Smooth muscle cell (in vitro differentiated cells): ENCODE data around the gene SYNPO. TPM values are rescaled to one million over a fixed set of nuclear protein-coding genes. Genes with fewer than 3 reads are reported as not detected.

Experiments
- DNase-seq: peaks from one replicate; lab custom pipeline; 2025; ENCODE audit not compliant: unreplicated experiment; lab: John Stamatoyannopoulos, UW
- H2AFZ ChIP-seq: fragments of 200-600 bp; sonication (generic); 2 replicates; pipeline ENCODE4 v1.6.0; 2016; ENCODE audit warnings: antibody characterized with exemption, low read depth, mild to moderate bottlenecking
- H3F3A ChIP-seq: fragments of 200-600 bp; sonication (generic); 2 replicates; pipeline ENCODE4 v1.6.0; 2017; ENCODE audit warnings: antibody characterized with exemption, low read depth
- H3K27ac ChIP-seq: fragments of 200-600 bp; sonication (generic); 2 replicates; pipeline ENCODE4 v1.5.1; 2016; ENCODE audit warnings: low read depth, mild to moderate bottlenecking
- H3K27me3 ChIP-seq: fragments of 200-600 bp; sonication (generic); 2 replicates; pipeline ENCODE4 v1.6.1; 2016; ENCODE audit warnings: low read depth, mild to moderate bottlenecking
- H3K36me3 ChIP-seq: fragments of 200-600 bp; sonication (generic); 2 replicates; pipeline ENCODE4 v1.5.1; 2016; ENCODE audit warnings: low read depth
- H3K4me1 ChIP-seq: fragments of 200-600 bp; sonication (generic); 2 replicates; pipeline ENCODE4 v1.5.1; 2016; ENCODE audit warnings: low read depth
- H3K4me2 ChIP-seq: fragments of 200-600 bp; sonication (generic); 2 replicates; pipeline ENCODE4 v1.6.0; 2016; ENCODE audit warnings: mild to moderate bottlenecking
- H3K4me3 ChIP-seq: fragments of 200-600 bp; sonication (generic); 2 replicates; pipeline ENCODE4 v1.5.1; 2016; ENCODE audit warnings: mild to moderate bottlenecking
- H3K79me2 ChIP-seq: fragments of 200-600 bp; sonication (generic); 2 replicates; pipeline ENCODE4 v1.6.0; 2016; ENCODE audit warnings: low read depth, mild to moderate bottlenecking
- H3K9ac ChIP-seq: fragments of 200-600 bp; sonication (generic); 2 replicates; pipeline ENCODE4 v1.6.0; 2016; ENCODE audit warnings: low read depth
- H3K9me3 ChIP-seq: fragments of 200-600 bp; sonication (generic); replicated peaks from 2 replicates; pipeline ENCODE4 v1.5.1; 2016; ENCODE audit warnings: low read depth
- H4K20me1 ChIP-seq: fragments of 200-600 bp; sonication (generic); 2 replicates; pipeline ENCODE4 v1.6.0; 2016; ENCODE audit warnings: low read depth
- CTCF ChIP-seq: fragments of 200-600 bp; sonication (generic); IDR thresholded peaks from 2 replicates; pipeline ENCODE4 v1.5.1; 2017; ENCODE audit warnings: borderline replicate concordance, mild to moderate bottlenecking, antibody characterized with exemption; ENCODE audit not compliant: insufficient read depth, poor library complexity, severe bottlenecking
- WGBS: methylation state at CpG from one replicate; pipeline ENCODE4 v1.1.7; 2016; ENCODE audit warnings: low lambda C conversion rate; 5-methylcytosine and 5-hydroxymethylcytosine counted together
- polyA plus RNA-seq: library from polyadenylated mRNA; unstranded; fragments of >200 nt; fragmentation: Nextera tagmentation; extraction: Ambion mirVana; gene quantifications from 2 replicates; pipeline ENCODE4 v1.2.1, GENCODE V29; 2016
- total RNA-seq: library from RNA; depleted of rRNA; stranded (reverse); fragments of >200 nt; gene quantifications from 2 replicates; pipeline ENCODE4 v1.2.3, GENCODE V29; 2014

Gene SYNPO
- total and polyA plus RNA-seq, 2 experiments from 2014 or later = 34.2 to 46.4 TPM

GRCh38 chr5:150639377-150639692 lies 1.1 kb upstream of the SYNPO start:
- H3K4me1 ChIP-seq = peaks cover 57% of the 10 kb centered on the region
- H3K4me2 ChIP-seq = peak overlapping the region; percentile 76
- H3K9me3 ChIP-seq = no peaks in the 10 kb centered on the region
- no peak for DNase-seq
- peaks cover 33% of the 10 kb centered on the region for H3K79me2 ChIP-seq
- no peaks in the 10 kb centered on the region for H3K27me3 ChIP-seq
- no peak for TF ChIP-seq CTCF
- peaks cover 25% of the 10 kb centered on the region for H4K20me1 ChIP-seq
- no peak overlapping the region for H3K9ac ChIP-seq
- WGBS = 32% methylated on average over 3 of the region's 3 CpGs
- H3F3A ChIP-seq = peaks cover 62% of the 10 kb centered on the region
- peak overlapping the region; percentile 96 for H3K27ac ChIP-seq
- H2AFZ ChIP-seq = no peak overlapping the region
- no peaks in the 10 kb centered on the region for H3K36me3 ChIP-seq
- H3K4me3 ChIP-seq = no peak overlapping the region

DNA sequence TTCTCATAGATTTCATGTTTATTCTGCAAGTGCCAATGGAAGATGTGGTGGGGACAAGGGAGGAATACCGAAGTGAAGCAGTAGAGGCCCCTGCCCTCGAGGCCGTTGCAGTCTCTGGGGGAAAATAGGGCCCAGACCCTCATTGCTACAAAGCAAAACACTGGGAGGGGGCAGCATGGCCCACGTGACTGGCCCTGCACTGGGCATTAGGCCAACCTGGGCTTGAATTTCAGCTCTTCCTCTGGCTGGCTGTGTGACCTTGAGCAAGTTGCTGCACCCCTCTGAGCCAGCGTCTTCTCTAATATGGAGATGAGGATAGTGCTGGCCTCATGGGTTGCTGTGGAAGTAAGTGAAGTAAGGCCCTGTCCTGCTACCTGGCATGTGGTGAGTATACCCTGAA lies 709 bp upstream of the SYNPO start:
- no peak for DNase-seq
- Histone ChIP-seq H3K4me2 (peak overlapping the region; percentile 76), H3K79me2 (peaks cover 36% of the 10 kb centered on the region), H4K20me1 (peaks cover 26% of the 10 kb centered on the region), H3K27ac (peak overlapping the region; percentile 96), H3K4me3 (no peak overlapping the region), H3K36me3 (no peaks in the 10 kb centered on the region), H3F3A (peaks cover 63% of the 10 kb centered on the region), H3K4me1 (peaks cover 61% of the 10 kb centered on the region), H3K9me3 (no peaks in the 10 kb centered on the region), H3K9ac (no peak overlapping the region), H3K27me3 (no peaks in the 10 kb centered on the region), H2AFZ (no peak overlapping the region)
- WGBS = 61% methylated on average over 5 of the region's 5 CpGs
- no peak for TF ChIP-seq CTCF

DNA sequence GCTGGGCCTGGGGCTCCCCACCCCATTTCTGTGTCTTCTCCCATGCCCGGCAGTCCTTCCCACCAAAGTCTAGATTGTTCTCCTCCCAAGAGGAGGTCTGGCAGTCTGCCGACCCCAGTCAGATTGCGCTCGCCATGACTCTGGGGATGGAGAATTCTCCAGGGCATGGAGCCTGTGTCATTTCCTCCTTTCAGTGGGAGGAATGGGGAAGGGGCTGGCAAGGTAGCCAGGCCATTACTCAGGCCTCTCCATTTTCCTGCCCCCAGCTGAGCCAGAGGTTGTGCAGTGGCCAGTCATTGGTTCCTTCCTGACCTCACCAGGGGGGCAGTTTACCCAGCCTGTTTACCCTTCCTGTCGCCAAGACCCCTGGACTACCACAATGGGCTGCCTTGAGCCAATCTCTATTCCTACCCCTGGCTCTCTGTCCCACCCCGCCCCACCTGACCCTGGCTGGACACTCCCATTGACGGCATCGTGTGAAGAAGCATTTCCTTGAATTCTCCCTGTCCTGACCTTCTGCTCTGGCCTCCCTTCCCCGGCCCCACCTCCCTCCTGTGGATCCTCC lies 628 bp downstream of the SYNPO start:
- TF ChIP-seq CTCF = no peak
- Histone ChIP-seq H3K4me3 (peak overlapping the region; percentile 51), H2AFZ (no peak overlapping the region), H3K4me2 (peak overlapping the region; percentile 76), H4K20me1 (peaks cover 40% of the 10 kb centered on the region), H3F3A (peaks cover 75% of the 10 kb centered on the region), H3K27ac (peak overlapping the region; percentile 96), H3K9ac (peak overlapping the region; percentile 75), H3K9me3 (no peaks in the 10 kb centered on the region), H3K27me3 (no peaks in the 10 kb centered on the region), H3K36me3 (no peaks in the 10 kb centered on the region), H3K79me2 (peaks cover 50% of the 10 kb centered on the region), H3K4me1 (peaks cover 71% of the 10 kb centered on the region)
- 29% methylated on average over 9 of the region's 9 CpGs for WGBS
- DNase-seq = no peak
